ENCODE data around the gene SNX25. TPM values are rescaled to one million over a fixed set of nuclear protein-coding genes. Genes with fewer than 3 reads are reported as not detected.

Gene SNX25
- total RNA-seq, 1 experiment from 2014 or later: 3.5 TPM

DNA sequence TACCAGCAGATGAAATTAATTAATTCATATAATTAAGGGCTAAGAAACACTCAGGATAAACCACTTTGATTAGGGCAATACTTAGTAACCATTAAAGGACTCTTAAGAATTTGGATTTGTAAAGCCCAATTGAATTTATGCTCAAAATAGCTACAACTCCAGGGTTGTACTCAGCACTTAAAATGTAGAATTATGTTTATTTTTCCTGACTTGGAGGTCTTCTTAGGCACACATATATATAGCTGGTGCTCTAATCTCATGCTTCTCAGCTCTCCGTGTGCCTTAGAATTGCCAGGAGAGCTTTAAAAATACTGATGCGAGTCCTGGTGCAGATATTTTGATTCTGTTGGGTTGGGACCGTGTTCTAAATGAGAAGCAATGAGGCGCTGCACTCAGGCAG is 77.6 kb downstream of the SNX25 start:
- Histone ChIP-seq H3K4me1 (ENCODE audit: insufficient read depth, low read length, poor library complexity, severe bottlenecking) (peaks cover 8% of the 10 kb centered on the region), H3K27ac (ENCODE audit: low read depth, low read length, poor library complexity, severe bottlenecking) (no peak overlapping the region), H3K4me3 (ENCODE audit: low read depth, low read length, poor library complexity, severe bottlenecking) (no peak overlapping the region), H3K9me3 (ENCODE audit: low read depth, low read length, poor library complexity, severe bottlenecking) (no peaks in the 10 kb centered on the region), H3K27me3 (replicated peaks; ENCODE audit: insufficient read depth, low read depth, low read length, poor library complexity) (no peaks in the 10 kb centered on the region), H3K36me3 (ENCODE audit: insufficient read depth, low read length, poor library complexity, severe bottlenecking) (no peaks in the 10 kb centered on the region)
- BruUV-seq (replicated peaks): no TSS peak
- CTCF ChIA-PET: no interaction called here
- no peak for TF ChIP-seq EZH2 (IDR thresholded peaks at IDR 0.05; ENCODE audit: borderline replicate concordance, low read depth, low read length, poor library complexity, severe bottlenecking)
- TF ChIP-seq, protein P1, sequence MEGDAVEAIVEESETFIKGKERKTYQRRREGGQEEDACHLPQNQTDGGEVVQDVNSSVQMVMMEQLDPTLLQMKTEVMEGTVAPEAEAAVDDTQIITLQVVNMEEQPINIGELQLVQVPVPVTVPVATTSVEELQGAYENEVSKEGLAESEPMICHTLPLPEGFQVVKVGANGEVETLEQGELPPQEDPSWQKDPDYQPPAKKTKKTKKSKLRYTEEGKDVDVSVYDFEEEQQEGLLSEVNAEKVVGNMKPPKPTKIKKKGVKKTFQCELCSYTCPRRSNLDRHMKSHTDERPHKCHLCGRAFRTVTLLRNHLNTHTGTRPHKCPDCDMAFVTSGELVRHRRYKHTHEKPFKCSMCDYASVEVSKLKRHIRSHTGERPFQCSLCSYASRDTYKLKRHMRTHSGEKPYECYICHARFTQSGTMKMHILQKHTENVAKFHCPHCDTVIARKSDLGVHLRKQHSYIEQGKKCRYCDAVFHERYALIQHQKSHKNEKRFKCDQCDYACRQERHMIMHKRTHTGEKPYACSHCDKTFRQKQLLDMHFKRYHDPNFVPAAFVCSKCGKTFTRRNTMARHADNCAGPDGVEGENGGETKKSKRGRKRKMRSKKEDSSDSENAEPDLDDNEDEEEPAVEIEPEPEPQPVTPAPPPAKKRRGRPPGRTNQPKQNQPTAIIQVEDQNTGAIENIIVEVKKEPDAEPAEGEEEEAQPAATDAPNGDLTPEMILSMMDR (conservative IDR thresholded peaks at IDR 0.05; ENCODE audit: low read depth, low read length): no peak
- POLR2A ChIA-PET (ENCODE audit: low non-redundant PET): no interaction called here
- no peak for DNase-seq (ENCODE audit: low spot score)
- intact Hi-C loops (cut with micrococcal nuclease; ENCODE audit: unreplicated experiment): no loop called here

DNA sequence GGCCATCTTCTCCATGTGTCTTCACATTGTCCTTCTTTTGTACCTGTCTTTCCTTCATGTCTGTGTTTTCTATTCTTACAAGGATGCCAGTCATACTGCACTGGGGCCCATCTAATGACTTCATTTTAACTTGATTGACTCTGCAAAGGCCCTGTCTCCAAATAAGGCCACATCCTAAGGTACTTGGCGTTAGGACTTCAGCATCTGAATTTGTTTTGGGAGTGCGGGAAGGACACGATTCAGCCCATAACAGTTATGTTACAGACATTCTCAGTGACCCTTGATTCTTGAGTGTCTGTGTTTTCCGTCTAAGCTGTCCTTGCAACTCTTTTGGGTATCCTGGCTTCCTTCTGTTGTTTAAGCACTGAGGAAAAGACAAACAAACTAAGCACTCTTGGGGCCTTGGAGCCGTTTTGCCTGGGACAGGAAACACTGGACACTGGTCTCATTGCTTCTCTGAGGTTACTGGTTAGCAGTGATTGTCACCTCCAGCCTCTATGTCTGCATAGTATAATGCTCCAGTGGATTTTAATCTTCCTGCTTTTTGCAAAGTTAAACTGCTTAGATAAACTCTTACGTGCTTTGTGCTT is 80.7 kb downstream of the SNX25 start:
- no peak overlapping the region for H3K4me3 ChIP-seq (ENCODE audit: low read depth, low read length, poor library complexity, severe bottlenecking)
- DNase-seq (ENCODE audit: low spot score): no peak
- H3K27me3 ChIP-seq (replicated peaks; ENCODE audit: insufficient read depth, low read depth, low read length, poor library complexity): no peaks in the 10 kb centered on the region
- intact Hi-C loops (cut with micrococcal nuclease; ENCODE audit: unreplicated experiment): no loop called here
- no peaks in the 10 kb centered on the region for H3K9me3 ChIP-seq (ENCODE audit: low read depth, low read length, poor library complexity, severe bottlenecking)
- ChIA-PET CTCF (no interaction called here), POLR2A (ENCODE audit: low non-redundant PET) (no interaction called here)
- H3K4me1 ChIP-seq (ENCODE audit: insufficient read depth, low read length, poor library complexity, severe bottlenecking): no peaks in the 10 kb centered on the region
- no peak overlapping the region for H3K27ac ChIP-seq (ENCODE audit: low read depth, low read length, poor library complexity, severe bottlenecking)
- no peak for TF ChIP-seq EZH2 (IDR thresholded peaks at IDR 0.05; ENCODE audit: borderline replicate concordance, low read depth, low read length, poor library complexity, severe bottlenecking)
- TF ChIP-seq, protein P1 (conservative IDR thresholded peaks at IDR 0.05; ENCODE audit: low read depth, low read length): no peak
- BruUV-seq (replicated peaks): no TSS peak
- no peaks in the 10 kb centered on the region for H3K36me3 ChIP-seq (ENCODE audit: insufficient read depth, low read length, poor library complexity, severe bottlenecking)

DNA sequence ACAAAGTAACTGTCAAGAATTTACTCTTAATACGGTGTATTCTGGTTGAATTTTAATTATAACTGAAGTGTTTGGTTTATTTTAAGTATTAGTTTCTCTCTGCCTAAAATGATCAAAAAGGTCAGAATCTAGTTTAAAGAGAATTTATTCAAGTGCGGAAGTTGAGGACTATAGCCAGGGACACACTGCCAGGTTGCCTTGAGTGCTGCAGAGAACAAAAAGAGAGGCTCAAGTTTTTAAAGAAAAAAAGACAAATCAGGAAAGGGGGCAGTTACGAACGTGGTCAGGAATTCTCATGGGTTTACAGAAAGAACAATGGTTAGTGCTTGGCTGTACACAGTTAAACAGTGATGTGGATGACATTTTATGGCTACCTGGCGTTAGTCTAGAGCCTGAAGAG is 81.3 kb downstream of the SNX25 start:
- DNase-seq (ENCODE audit: low spot score): no peak
- no peak for TF ChIP-seq EZH2 (IDR thresholded peaks at IDR 0.05; ENCODE audit: borderline replicate concordance, low read depth, low read length, poor library complexity, severe bottlenecking)
- TF ChIP-seq, protein P1 (conservative IDR thresholded peaks at IDR 0.05; ENCODE audit: low read depth, low read length): no peak
- H3K27ac ChIP-seq (ENCODE audit: low read depth, low read length, poor library complexity, severe bottlenecking): no peak overlapping the region
- no peaks in the 10 kb centered on the region for H3K4me1 ChIP-seq (ENCODE audit: insufficient read depth, low read length, poor library complexity, severe bottlenecking)
- no peak overlapping the region for H3K4me3 ChIP-seq (ENCODE audit: low read depth, low read length, poor library complexity, severe bottlenecking)
- BruUV-seq (replicated peaks): no TSS peak
- no peaks in the 10 kb centered on the region for H3K9me3 ChIP-seq (ENCODE audit: low read depth, low read length, poor library complexity, severe bottlenecking)
- ChIA-PET POLR2A (ENCODE audit: low non-redundant PET) (no interaction called here), CTCF (no interaction called here)
- H3K36me3 ChIP-seq (ENCODE audit: insufficient read depth, low read length, poor library complexity, severe bottlenecking): no peaks in the 10 kb centered on the region
- intact Hi-C loops (cut with micrococcal nuclease; ENCODE audit: unreplicated experiment): no loop called here
- H3K27me3 ChIP-seq (replicated peaks; ENCODE audit: insufficient read depth, low read depth, low read length, poor library complexity): no peaks in the 10 kb centered on the region

All from A673 (cell line).